NK-92 (cell line): ENCODE data around the gene TEKT4.
"Not testable (repeated sequence)": the region's sequence is repeated elsewhere in the genome, so short reads cannot be mapped to it uniquely, and the experiment has no call there.

Experiments used
- DNase-seq: peaks from one replicate; lab custom pipeline; 2025; ENCODE audit not compliant: unreplicated experiment; lab: John Stamatoyannopoulos, UW

The TEKT4 gene

GRCh38 chr2:94875820-94876522, 4.7 kb downstream of the TEKT4 start:
- DNase-seq = no peak

DNA sequence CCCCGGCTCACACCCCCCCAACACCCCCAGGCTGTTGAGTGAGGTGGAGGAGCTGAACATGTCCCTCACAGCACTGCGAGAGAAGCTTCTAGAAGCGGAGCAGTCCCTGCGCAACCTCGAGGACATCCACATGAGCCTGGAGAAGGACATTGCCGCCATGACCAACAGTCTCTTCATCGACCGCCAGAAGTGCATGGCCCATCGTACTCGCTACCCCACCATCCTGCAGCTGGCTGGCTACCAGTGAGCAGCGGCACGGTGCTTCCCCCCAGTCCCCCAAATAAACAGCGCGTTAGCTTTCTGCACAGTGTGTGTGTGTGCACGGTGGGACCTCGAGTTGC, 5.3 kb downstream of the TEKT4 start:
- DNase-seq = no peak

DNA sequence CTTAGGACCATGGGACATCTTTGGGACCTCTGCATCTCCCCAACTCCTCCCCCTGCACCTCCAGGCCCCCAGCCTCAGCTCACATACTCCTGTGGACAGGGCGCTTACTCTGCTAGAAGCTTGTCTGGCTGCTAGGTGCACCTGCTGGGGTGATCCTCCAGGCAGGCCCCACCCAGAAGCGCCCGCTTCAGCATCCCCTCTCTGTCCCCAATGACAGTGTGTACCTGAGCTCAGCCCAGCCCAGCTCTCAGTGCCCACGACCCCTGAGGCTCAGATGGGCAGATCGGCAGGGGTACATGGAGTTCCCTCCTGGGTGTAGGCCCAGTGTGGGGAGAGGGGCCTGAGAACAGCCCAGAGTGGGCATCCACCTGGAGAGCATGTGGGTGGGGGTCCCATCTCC, 5.9 kb downstream of the TEKT4 start:
- no peak for DNase-seq

GRCh38 chr2:94878575-94878974, 7.3 kb downstream of the TEKT4 start:
- not testable (repeated sequence) for DNase-seq

DNA sequence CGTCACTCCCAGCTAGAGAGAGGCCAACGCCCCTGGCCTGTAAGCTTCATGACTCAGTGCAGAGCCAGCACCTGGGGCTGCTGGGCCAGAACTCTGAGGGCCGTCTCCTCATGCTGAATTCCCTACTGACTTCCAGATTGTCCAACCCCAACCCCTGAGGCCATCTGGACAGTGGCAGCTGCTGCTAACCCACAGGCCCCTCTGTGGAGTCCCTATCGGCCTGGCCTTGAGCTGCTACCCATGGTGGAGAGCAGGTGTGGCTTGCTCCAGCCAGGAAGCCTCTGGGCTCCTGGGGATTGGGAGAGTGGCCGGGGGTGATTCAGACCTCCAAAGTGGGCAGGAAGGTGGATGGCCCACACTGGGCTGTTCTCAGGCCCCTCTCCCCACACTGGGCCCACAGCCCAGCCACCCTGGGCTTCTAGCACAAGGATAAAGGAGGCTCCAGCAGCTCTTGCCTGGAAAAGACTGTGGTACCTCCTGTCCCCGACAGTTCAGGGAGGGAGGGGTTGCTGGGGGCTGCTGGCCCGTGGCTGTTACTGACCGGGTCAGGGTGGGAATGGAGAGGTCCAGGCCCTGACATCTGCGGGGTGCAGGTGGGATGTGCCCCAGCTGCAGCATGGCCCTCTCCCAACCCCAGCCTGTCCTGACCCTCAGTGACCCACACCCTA, 8.2 kb downstream of the TEKT4 start:
- no peak for DNase-seq

GRCh38 chr2:94879982-94880377, 8.8 kb downstream of the TEKT4 start:
- no peak for DNase-seq

DNA sequence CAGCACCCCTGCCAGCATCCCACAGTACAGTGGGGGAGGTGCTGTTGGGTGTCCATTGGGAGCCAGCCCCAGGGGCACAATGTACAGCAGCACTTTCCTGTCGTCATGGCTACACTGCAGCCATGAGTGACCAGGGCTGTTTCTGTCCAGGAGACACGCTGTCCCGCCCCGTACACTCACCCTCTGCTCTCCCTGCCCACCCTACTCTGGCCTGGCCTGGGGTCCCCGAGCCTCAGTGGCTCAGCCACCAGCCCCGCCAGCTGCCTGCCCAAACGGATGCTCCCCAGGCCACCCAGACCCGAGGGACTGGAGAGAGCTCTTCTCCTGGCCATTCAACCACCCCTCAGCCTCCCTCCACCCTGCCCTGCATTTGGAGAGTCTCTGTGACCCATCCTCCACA, 9.3 kb downstream of the TEKT4 start:
- DNase-seq = no peak

- DNase-seq = no peak
These were observed 9.8 kb downstream of the TEKT4 start for GRCh38 chr2:94881070-94881469.

GRCh38 chr2:94890234-94890633, 19.0 kb downstream of the TEKT4 start:
- DNase-seq = no peak

GRCh38 chr2:94895273-94895672, 24.0 kb downstream of the TEKT4 start:
- DNase-seq = not testable (repeated sequence)

- not testable (repeated sequence) for DNase-seq
These were observed 35.7 kb downstream of the TEKT4 start for GRCh38 chr2:94906976-94907375.

GRCh38 chr2:94923196-94923595, 52.0 kb downstream of the TEKT4 start:
- DNase-seq = no peak

DNA sequence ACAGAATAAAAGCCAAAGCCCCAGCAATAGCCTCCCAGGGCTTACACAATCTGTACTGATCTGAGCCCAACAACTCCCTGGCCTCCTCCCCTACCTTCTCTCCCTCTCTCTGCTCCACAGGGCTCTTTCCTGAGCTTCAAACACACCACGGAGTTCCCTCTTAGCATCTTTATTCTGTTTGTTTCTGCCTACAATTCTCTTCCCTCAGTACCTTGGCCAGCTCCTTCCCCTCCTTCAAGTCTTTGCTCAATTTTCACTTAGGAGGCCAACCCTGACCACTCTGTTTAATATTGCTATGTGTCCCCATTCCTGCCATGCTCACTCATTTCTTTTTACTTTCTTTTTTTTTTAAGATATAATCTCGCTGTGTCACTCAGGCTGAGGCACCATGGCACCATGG, 53.8 kb downstream of the TEKT4 start:
- not testable (repeated sequence) for DNase-seq
